HG03378 (cell line): Measurements from ENCODE around the gene RIPOR3.
"Not testable (repeated sequence)": the region's sequence is repeated elsewhere in the genome, so short reads cannot be mapped to it uniquely, and the experiment has no call there.

Experiments
- ATAC-seq: cut with Tn5 transposase; IDR thresholded peaks from one replicate; pipeline ENCODE4 v1.9.1; 2021; ENCODE audit warnings: mild to moderate bottlenecking, moderate library complexity; ENCODE audit not compliant: unreplicated experiment

Gene RIPOR3

DNA sequence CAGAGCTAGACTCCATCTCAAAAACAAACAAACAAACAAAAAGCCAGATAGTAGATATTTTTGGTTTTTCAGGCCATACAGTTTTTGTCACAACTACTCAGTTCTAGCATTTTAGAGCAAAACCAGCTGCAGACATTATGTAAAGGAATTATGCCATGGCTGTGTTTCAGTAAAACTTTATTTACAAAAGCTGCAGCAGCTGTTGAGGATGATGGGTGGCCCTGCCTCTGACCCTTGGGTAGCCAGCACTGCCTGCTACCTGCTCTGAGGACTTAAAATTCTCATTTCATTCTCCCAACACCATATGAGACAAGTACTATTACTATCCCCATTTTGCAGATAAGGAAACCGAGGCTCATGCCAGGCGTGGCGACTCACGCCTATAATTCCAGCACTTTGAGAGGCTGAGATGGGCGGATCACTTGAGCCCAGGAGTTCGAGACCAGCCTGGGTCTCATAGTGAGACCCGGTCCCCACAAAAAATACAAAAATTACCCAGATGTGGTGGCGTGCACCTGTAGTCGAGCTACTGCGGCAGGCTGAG is 56.3 kb downstream of the RIPOR3 start:
- no peak for ATAC-seq

DNA sequence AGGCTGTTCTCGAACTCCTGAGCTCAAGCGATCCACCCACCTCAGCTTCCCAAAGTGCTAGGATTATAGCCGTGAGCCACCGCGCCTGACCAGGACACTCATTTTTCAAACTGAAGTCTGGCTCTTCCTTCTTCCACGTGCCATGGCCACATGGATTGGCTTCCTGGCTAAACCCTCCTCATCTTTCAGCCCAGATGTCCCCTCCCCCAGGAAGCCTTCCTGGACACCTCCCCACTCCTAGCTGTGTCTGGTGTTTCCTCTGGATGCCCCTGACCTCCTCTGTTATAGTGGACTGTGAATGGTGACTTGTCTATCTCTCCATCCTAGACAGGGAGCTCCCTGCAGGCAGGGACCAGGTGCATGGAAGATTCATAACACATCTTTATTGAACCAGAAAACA is 57.2 kb downstream of the RIPOR3 start:
- ATAC-seq, result no peak

DNA sequence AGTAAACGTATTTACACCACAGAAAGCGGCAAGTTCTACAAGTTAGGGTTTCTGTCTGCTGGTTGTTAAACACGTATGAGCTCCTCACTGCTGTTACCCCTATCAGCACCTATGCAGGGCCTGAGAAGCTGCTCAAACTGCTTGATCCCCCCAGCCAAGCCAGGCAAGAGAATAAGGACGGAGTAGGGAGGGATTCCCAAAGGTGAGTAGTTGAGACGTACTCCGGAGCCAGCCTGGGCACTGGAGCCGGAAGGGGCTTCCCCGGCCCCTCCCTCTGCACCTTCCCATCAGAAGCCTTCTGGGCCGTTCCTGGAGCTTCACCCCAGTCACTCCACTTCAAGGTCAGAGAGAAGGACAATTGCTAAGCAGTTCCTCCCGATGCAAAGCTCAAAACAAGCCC is 58.0 kb downstream of the RIPOR3 start:
- no peak for ATAC-seq

DNA sequence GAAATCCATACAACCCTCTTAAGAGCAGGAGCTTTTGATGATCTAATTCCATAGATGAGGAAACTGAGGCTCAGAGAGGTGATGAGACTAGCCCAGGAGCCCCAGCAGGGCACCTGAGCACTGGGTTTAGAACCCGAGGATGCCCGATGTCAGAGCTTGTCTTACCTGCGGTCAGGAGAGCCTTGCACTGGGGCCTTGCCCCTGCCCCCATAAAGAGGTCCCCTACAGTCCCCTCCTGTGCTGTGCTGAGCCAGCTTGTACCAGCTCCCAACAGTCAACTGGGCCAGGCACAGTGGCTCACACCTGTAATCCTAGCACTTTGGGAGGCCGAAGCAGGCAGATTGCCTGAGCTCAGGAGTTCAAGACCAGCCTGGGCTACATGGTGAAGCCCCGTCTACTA is 58.6 kb downstream of the RIPOR3 start:
- no peak for ATAC-seq

DNA sequence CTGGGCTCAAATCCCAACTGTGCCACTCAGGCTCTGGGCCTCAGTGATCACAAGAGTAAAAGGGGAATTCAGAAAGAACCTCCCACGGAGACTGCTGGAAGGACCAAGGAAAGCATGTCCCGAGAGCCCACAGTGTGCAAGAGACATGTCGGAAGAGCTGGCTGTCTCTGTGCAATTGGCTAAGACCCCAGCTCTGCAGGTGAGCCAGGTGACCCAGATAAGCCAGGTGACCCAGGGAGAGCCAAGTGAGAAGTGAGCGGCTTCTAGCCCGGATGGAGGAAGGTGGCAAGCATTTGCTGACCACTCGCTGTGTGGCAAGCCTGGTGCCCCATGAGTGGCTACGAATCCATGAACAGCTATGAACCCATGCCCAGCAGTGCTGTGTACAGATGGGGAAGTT is 59.1 kb downstream of the RIPOR3 start:
- ATAC-seq, result no peak

DNA sequence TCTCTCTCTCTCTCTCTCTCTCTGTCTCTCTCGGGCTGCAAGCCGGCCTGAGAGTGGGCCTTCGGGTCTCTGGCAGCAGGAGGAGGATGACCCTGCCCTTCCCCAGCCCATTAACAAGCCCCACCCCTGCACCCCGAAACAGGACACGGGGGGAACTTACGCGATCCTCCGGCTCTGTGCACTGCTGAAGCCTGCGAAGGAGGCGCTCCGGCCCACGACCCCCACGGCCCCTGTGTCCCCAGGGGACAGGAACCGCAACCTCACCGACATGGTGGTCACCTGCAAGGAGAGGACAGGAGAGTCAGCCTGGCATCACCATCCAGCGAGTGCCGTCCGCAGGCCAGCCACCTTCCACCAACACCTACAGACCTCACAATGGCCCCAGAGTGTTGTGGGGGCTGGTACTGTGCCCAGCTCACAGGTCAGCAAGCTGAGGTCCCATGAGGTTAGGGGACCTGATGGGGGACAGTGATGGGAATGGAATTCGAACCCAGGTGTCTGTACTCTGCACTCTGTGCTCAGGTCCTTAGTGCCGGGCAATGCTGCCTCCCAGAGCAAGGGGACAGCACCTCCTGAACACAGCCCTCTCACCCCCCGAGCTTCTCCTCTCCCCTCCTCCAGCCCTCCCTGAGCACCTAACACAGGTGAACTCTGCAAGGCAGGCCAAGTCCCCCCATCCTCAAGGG is 60.6 kb downstream of the RIPOR3 start:
- ATAC-seq, result no peak

DNA sequence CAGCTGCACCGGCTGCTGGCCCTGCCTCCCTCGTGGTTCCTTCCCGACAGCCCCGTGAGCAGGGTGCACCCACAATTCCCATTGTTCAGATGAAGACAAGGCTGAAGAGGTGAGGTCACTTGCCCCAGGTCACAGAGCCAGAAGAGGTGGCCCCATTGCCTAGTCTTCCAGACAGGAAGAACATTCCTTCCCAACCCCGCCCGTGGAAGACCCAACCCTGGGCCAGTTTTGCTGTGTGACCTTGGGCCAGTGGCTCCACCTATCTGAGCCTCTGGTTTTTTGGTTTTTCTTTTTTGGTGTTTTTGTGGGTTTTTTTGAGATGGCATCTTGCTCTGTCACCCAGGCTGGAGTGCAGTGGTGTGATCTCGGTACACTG is 61.7 kb downstream of the RIPOR3 start:
- no peak for ATAC-seq

DNA sequence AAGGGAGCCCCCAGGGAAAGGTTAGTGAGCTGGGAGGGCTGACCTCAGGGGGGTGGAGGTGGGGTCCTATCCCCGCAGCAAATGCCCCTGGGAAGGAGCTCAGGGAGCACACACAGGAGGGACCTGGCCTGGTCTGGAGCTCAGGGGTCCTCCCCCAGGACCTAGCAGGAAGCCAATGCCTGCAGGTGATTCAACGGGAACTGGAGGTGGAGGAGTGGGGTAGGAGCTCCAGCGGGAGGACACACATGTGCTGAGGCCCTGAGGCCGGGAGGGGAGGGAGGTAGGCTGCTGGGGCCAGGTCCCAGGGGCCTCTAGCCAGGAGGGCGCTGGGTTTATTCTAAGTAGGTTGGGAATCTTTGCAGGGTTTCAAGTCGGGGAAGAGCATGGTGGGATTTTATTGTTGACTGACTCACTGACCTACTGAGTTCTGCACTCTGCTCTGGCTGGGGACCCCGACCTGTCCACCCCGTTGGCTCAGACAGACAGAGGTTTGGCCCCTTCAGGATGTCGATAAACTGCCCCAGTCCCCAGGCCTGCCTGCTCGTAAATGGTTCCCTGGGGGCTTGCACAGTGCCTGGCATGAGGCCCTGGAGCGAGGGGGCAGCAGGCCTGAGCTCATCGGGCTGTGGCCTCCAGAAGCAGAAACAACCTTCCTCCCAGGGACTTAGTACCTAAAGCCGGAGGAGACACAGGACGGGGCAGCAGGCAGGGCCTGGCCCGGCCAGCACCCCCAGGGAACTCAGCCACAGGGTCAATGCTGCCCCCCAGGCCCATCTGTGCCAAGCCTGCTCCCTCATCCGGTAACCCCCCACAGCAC is 62.3 kb downstream of the RIPOR3 start:
- ATAC-seq, result no peak

DNA sequence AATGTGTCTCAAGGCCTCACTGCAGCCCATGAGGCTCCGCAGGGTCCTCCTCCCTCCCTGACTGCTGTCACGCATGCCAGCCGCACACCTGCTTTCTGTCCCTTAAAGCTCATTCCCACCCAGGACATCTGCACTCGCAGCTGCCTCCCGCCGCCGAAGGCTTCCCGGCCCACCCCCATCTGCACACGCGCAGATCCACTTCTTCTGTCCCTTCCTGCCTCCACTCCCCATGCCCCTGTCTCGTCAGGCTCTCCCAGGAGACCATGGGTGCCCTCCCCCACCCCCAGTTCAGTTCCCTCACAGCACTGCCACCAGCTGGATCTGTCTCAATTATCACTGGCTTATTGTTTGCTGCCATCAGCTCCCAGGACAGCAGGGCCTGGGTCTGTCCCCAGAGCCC is 63.0 kb downstream of the RIPOR3 start:
- ATAC-seq, result no peak

DNA sequence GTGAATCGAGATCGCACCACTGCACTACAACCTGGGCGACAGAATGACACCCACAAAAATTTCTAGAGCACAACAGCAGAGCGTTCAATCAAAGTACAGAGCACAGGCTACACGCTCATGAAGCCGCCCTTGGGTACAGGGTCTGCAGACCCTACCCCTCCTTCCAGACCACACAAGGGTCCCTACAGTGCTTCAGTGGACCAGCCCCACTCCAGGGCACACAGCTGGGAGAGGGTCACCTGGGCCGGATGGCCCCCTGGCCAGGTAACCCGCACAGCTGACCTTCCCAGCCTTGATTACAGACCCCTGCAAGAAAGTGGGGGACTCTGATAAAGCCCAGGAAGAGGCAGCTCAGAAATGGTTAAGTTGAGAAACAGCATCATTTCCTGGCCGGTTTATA is 63.6 kb downstream of the RIPOR3 start:
- no peak for ATAC-seq

DNA sequence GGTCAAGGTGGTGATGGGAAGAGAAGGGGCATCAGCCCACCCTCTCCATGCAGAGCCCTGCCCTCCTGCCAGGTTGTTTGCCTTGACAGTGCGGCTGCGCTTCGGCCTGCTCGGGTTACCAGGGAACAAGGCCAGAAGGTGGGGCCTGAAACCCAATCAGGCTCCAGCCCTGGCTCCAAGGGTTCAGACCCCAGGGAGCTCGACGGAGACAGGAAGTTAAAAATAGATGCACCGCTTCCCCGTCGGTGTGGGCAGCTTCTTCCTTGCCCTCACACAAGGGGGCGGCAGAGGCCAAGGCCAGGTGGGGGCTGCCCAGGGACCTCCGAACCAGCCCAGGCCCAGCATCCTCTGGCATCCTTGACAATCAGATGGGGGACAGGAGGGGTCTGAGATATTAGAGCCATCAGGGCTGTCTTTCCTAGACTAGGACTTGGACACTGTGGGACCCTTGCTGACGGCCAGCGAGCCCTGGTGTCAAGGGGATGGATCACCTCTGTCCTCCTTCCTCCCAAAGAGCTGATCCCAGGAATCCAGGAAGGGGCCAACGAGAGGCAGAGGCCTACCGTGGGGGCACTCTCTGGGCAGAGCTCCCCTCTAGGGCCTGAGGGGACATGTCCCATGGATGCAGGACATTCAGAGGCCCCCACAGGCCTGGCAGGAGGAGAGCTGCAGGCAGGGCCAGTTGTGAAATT is 65.2 kb downstream of the RIPOR3 start:
- no peak for ATAC-seq

DNA sequence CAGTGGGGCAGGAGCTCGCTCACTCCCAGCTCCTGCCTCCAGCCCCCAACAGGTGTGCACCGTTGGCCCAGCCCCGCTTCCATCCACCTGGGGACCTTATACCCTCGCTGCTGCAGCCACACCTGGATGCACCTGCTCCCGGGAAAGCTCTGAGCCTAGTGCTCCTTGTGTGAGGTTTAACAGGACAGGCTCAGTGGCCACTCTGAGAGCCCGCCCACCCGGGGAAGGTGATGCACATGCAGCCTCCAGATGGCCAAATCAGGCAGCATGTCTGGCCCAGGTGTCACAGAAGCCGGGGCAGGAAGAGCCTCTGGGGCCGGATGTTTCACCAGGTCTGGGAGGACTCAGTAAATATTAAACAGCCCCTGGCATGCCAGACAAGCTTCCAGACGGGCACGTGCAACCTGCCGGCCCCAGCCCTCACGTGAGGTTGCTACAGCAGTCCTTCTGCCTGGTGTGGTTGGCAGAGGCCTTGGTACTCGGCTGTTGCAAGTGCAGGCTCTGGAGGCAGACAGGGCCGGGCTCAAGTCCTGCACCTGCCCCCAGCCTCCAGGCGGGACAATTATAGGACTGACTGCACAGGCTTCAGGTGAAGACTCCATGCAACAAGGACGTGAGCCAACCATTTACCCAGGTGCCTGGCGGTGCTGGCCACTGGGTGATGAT is 66.9 kb downstream of the RIPOR3 start:
- ATAC-seq, result no peak

DNA sequence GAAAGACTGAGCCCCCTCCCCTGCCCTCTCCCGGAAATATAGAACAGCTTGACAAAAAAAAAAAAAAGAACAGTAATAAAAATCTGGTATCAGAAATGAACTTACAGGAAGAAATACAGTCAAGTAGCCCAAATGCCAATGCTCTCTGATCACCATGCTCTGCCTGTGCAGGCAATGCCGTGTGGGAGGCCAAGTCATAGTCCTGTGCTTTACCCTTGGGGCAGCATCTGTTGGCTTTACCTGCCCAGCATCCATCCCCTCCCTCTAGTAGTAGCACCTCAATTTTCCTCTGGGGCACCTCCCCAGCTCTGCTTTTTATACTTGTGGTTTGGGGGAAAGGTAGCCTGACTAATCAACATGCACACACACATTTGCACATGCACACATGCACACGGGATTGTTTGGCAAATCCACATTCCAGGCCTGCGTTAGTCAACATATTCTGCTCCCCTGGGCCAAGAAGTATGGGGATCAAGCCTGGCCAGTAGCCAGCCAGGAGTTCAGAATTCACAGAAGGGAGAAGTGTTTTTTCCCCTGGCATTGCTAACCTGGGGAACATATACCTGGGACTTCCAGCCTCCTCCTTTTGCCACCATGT is 70.2 kb downstream of the RIPOR3 start:
- no peak for ATAC-seq

DNA sequence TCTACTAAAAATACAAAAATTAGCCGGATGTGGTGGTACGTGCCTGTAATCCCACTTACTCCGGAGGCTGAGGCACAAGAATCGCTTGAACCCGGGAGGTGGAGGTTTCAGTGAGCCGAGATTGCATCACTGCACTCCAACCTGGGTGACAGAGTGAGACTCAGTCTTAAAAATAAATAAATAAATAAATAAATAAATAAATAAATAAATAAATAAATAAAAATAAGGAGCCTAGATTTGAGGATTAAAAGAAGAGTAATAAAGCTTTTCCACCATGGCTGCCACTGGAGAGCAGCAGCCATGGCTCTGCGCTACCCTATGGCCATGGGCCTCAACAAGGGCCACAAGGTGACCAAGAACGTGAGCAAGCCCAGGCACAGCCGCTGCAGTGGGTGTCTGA is 70.9 kb downstream of the RIPOR3 start:
- ATAC-seq, result not testable (repeated sequence)

DNA sequence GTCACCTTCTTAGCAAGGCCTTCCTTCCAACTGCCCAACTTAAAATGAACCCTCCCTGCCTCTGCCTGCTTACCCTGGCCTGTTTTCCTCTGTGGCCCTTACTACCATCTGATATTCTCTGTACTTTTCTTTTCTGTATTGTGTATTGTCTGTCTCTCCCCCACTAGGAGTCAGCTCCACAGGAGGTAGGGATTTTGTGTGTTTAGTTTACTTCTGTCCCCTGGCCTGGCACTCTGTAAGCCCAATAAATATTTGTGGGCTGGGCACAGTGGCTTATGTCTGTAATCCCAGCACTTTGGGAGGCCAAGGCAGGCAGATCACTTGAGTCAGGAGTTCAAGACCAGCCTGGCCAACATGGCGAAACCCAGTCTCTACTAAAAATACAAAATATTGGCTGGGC is 72.8 kb downstream of the RIPOR3 start:
- ATAC-seq, result no peak

DNA sequence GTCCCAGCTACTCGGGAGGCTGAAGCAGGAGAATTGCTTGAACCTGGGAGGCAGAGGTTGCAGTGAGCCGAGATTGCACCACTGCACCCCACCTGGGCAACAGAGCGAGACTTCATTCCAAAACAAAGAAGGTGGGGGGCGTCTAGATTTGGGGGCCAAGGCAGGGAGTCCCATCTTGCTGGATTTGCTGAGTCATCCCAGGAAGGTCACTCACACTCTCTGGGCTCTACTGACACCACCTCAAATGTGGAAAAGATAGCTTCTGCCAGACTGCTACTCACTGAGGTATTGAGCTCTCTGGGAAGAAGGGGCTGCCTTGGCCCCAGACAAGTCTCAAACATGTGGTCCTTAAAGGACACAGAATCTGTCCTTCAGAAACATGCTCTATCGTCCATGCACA is 74.3 kb downstream of the RIPOR3 start:
- ATAC-seq, result no peak

DNA sequence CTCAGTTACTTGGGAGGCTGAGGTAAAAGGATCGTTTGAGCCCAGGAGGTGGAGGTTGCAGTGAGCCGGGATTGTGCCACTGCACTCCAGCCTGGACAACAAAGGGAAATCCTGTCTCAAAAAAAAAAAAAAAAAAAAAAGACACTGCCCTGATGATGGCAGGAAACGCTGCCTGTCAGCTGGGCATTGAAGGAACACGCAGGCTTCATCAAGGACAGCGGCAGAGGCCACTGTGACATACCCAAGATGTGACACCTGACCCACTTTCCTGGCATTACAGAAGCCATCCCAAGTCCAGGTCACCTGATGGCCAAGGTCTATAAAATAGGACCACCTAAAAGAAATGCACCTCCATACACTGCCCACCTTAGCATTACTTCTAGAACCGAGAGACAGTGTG is 75.9 kb downstream of the RIPOR3 start:
- no peak for ATAC-seq

DNA sequence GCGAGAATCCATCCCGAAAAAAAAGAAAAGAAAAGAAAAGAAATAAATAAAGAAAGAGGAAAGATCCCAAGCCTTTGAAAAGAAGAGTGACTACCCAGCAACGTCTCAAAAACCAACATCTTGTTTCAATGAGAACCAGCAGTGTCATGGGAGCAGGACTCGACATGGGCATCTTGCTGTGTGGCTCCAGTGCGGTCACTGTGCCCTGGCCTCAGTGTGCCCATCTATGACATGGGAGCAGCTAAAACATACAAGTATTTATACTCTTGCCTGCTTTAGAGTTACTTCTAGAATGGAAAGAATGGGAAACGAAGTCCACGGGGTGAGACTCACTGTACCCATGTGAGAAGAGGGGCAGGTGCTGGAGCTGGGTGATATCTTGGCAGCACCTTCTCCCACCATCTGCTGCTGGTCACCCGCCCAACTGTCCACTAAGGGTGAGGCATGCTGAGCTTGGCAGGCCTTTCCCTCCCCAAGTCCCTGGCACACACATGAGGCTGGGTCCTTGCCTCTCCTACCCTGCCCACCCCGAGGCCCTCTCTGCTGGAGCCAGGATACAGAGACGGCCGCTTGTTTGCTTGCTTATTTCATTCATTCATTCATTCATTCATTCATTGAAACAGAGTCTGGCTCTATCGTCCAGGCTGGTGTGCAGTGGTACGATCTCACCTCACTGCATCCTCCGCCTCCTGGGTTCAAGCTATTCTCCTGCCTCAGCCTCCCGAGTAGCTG is 77.7 kb downstream of the RIPOR3 start:
- ATAC-seq, result no peak

DNA sequence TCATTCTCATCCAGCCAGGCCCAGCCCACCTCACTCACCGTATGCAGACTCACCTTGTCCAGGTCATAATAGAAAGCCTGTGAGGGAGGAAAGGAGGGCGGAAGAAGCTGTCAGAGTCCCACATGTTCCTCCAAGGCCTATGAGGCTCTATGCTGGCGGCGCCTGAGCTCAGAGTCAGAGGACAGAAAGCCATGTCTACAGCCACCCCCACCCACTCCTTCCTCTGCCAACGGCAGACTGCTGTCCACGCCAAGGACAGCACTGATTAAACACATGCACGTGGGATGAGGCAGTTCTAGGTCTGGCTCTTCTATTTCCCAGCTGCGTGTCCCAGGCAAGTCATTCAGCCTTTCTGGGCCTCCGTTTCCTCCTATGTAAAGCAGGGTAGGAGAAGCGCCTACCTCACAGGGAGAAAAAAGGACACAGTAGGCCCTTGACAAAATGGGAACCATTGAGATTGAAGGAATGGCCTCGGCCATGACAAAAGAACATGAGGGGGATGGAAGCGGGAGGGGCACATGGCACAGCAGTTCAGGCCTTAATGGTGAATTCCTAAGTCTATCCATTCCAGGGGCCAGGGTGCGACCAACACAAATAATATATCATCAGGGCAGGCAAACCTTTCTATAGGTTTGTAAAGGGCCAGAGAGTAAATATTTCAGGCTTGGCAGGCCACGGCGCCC is 80.1 kb downstream of the RIPOR3 start:
- ATAC-seq, result no peak
